Hematopoietic multipotent progenitor cell treated with erythropoietin and hydrocortisone succinate and interleukin-3 and kit ligand, for 8 days (in vitro differentiated cells): Measurements from ENCODE around the gene CCDC186.

Experiments
- DNase-seq: peaks from one replicate; pipeline ENCODE4 v3.0.0-alpha.2; 2015

Gene CCDC186

GRCh38 chr10:114103284-114103683 is 70.7 kb downstream of the CCDC186 start:
- DNase-seq = peak; percentile 51

DNA sequence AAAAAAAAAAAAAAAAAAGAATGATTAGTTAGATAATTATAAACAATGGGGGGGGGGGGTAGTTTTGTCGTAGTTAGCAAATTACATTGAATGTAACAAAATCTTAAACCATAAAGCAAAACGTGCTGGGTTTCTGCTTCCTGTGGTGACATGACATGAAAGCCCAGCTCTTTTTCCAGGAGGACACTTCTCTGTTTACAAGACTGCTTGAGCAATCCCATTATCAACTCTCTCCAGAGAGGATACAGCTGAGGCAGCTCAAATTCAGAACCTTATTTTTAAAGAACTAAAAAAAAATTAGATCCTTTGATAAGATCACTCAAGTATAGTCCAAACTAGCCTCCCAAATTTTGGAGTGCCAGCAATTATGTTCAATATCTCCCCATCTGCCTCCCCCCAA is 71.7 kb downstream of the CCDC186 start:
- no peak for DNase-seq

GRCh38 chr10:114100848-114101741 is 72.9 kb downstream of the CCDC186 start:
- peak; percentile 19 for DNase-seq

- no peak for DNase-seq
These were observed 77.1 kb downstream of the CCDC186 start for GRCh38 chr10:114096864-114097263.

GRCh38 chr10:114095559-114096337 is 78.3 kb downstream of the CCDC186 start:
- no peak for DNase-seq

- no peak for DNase-seq
These were observed 79.2 kb downstream of the CCDC186 start for GRCh38 chr10:114094795-114095194.

DNA sequence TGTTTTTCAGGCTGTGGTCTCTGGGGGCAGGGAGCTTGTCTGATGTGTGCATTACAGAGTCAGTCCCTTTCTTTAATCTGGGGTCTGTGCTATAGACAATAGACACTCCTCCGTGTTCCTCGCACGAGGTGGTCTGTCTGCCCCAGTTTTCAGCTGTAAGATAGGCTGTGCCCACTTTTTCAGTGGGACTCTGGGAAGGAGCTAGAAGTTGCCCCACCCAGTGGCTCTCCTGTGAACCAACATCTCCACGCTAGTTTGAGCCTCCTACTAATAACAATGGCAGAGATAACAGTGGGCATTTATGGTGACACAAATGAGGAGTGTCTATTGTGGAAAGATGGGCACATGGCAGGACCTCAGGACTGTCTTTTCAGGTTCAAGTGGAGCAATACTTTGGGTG is 86.3 kb downstream of the CCDC186 start:
- no peak for DNase-seq

DNA sequence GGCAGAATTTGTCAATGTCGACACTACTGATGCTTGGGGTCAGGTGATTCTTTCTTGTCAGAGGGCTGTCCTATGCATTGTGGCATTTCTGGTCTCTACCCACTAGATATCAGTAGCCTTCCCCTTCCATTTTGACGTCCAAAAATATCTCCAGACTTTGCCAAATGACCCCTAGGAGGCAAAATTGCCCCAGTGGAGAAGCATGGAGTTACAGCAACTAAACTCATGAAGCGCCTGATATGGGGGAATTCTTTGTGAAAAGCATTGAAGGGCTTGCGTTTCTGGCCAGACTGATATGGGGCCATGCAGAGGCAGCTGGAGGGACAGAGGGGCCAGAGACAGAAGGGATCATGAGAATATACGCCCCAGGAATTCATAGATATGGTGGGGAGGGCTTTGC is 86.7 kb downstream of the CCDC186 start:
- peak; percentile 15 for DNase-seq

DNA sequence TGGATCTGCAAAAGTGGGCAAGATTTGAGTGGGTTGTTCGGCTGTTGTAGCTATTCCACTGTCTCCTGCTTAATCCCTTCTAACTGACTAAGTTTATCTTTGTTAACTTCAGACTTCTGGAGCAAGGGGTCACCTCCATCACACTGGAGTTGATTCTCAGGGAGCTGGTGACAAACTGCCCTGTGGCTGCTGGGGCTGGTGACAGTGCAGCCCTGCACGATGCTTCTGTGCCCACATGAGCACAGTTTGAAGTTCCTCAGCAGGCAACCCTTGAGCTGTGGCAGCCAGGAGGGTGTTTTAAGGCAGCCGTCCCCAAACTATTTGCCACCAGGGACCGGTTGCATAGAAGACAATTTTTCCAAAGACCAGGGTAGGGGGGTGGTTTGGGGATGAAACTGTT is 89.8 kb downstream of the CCDC186 start:
- no peak for DNase-seq

DNA sequence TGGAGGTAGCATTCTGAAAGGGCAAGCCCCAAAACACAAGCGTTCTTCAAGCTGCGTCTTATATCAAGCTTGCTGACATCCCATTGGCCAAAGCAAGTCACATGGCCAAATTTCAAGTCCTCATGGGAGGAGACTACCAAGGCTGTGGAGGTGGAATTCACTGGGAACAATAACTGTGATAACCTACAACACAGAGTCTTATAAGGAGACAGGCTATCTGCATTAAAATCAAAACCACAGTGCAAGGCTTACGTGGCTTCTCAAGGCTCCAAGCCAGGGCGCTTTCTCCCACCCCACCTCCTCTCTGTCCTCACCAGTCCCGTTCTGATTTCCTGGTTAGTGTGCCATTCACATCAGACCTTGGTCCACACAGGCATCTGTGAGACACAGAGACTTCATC is 91.0 kb downstream of the CCDC186 start:
- DNase-seq = no peak

DNA sequence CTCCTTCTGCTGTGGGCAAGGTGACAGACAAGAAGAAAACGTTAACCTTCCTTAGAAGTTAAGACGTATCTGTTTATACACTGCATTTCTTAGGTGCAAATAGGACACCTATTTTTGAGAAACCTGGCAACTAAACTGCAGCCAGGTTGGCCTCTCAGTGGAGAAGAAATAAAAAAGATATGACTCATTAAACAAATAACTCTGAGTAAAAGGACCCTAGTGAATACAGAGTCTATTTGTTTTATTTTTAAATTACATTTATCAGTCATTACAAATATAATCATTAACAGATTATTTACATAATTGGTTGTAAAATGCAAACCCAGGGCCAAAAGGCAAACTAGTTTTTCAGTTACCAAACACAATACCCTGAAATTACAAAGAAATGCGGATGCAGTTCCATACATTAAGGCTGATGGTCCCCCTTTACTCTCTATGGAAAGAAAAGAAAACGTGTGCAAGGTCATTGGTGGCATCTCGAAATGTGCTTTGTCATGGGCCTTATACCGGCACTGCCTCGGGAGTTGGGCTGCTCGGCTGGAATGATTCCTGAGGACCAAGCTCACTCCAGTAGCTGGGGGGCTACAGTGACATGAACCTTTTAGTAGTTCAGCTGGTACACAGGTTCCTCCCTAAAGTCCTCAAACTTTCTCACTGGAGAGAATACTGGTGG is 92.0 kb downstream of the CCDC186 start:
- no peak for DNase-seq

DNA sequence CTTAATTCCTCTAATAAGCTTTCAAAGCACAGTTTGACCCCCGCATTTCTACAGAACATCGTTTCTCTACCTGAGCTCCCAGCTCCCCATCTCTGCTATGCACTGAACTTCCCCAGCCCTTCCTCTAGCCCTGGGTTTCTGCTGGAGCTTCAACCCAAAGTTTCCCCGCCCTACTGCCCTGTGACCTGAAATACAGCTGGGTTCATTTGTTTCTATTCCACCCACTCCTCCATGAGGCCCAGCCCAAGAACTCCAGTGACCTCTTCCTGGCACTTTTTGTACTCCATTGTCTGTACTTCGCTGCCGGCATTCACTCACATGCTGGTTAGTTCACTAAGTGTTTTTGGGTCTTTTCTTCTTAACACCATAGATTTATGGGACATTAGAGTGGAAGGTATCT is 94.6 kb downstream of the CCDC186 start:
- no peak for DNase-seq

DNA sequence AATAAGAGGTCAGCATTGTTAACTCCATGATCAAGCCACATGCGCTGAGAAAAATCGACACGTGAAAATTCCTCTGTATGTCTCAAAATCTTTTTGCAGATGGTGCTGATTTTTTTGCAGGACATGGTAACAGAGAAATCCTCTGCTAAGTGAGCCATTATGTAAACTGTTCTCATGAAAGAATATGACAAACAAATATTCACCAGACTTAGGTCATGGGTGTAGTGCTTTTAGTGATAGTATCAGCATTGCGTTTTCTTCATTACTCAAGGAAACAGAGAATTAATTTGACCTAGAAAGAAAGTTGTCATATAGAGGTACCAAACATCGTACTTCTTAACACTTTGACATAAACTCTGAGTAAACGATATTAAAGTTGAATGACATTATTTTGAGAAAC is 95.7 kb downstream of the CCDC186 start:
- DNase-seq = no peak

DNA sequence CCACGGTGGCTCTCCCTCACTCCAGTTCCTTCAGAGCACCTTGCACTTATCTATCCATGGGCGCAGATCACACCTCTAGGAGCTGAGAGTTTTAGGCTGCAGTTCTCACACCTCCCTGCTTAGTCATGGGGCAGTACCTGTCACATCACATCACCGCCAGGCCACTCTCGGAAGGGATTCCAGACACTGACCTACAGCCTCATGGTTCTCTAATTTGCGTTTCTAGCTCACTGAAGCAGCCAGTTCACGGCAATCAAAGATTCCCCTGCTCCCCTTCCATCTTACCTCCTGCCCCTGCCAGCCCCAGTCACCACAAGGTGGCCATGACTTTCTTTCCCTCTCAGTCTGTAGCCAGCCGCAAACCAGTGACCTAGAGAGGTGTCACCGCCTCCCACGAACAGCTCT is 96.2 kb downstream of the CCDC186 start:
- no peak for DNase-seq

DNA sequence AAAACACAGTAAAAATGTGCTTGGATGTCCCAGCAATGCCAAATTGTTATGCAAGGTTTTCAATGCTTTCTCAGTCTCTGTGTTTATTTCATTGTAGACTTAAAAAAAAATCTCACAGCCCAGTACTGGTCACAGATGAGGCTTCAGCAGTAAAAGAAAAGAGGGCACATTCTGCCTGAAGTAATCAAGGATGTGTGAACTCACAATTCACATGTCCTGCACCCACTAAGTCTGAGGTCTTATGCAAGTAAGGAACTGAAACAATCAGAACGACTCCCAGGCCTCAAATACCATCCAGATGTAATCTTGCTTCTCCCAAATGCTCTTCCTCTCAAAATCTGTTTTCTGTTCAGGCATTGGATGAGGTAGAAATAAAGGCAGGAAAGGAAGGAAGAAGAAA is 96.7 kb downstream of the CCDC186 start:
- DNase-seq = no peak

- DNase-seq = no peak
These were observed 98.9 kb downstream of the CCDC186 start for GRCh38 chr10:114075093-114075492.

DNA sequence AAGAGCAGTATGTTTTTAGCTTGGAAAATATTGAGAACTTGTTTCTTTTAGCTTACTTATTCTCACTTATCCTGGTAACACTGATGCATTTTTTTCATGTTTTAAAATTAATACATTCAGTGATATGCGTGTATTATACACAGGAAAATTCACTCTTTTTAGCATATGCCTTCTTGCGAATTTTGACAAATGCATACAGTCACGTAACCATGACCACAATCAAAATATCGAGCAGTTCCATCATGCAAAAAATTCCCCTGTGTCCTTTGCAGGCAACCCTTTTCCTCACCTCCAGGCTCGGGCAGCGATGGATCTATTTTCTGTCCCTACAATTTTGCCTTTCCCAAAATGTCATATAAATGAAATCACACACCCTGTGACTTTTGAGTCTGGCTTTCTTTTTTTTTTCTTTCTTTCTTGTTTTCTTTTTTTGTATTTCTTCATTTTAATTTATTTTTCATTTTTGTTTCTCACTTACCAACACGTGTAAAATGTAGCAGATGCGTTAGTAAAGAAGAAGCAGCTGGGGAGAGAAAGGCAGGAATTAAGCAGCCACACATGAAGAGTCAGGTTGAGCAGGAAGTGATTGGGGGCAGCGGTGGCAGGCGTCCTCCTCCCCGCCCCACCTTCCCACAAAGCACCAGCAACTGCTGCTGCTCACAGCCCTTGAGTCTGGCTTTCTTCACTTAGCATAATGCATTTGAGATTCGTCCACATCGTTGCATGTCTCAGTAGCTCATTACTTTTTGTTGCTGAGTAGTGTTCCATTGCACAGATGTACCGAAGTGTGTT is 100.4 kb downstream of the CCDC186 start:
- no peak for DNase-seq

DNA sequence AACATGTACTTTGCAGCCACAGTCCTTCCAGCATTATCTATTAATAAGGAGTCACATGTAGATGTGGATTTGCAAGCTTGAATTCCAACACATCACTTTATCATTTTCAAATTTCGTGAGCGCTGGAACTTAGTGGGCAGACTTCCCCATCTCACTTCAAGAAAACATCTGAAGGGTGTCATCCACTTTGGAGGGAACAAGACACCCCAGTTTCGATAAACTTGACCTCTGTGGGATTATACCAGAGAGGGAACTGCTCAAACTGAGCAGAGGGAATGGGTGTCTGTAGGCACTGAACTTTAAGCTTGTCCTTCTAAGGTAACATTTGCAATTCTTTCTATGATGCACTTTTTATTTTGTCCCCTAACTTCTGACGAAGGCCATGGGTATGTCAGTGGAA is 102.8 kb downstream of the CCDC186 start:
- DNase-seq = no peak
